GM21737 (cell line): ENCODE data around the gene PTK6.
"Not testable (repeated sequence)": the region's sequence is repeated elsewhere in the genome, so short reads cannot be mapped to it uniquely, and the experiment has no call there.

ENCODE experiments used
- ATAC-seq: cut with Tn5 transposase; IDR thresholded peaks from one replicate; pipeline ENCODE4 v1.9.1; 2021; ENCODE audit warnings: mild to moderate bottlenecking, moderate library complexity; ENCODE audit not compliant: unreplicated experiment

Gene PTK6

DNA sequence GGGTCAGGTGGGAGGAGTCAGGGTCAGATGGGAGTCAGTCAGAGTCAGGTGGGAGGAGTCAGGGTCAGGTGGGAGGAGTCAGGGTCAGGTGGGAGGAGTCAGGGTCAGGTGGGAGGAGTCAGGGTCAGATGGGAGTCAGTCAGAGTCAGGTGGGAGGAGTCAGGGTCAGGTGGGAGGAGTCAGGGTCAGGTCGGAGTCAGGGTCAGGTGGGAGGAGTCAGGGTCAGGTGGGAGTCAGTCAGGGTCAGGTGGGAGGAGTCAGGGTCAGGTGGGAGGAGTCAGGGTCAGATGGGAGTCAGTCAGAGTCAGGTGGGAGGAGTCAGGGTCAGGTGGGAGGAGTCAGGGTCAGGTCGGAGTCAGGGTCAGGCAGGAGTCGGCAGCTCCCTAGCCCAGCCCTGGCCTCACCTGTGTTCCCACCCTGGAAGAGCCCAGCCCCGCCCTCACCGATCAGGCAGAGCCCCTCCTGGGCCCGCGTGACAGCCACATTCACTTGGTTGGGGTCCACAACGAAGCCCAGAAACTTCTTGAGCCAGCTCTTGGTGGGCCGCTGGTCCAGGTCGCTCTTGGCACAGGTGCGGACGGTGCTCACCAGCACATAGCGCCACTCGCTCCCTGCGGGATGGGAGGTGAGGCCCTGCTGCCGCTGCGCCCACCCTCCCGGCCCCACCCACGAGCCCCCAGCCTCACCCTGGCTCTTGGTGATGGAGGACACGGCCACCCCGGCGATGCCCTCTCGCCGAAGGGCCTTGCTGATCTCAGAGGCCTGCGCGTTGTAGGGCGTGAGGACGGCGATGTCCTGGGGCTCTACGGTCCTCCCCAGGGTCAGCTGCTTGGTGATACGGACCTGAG, 22.5 kb upstream of the PTK6 start:
- ATAC-seq = not testable (repeated sequence)

DNA sequence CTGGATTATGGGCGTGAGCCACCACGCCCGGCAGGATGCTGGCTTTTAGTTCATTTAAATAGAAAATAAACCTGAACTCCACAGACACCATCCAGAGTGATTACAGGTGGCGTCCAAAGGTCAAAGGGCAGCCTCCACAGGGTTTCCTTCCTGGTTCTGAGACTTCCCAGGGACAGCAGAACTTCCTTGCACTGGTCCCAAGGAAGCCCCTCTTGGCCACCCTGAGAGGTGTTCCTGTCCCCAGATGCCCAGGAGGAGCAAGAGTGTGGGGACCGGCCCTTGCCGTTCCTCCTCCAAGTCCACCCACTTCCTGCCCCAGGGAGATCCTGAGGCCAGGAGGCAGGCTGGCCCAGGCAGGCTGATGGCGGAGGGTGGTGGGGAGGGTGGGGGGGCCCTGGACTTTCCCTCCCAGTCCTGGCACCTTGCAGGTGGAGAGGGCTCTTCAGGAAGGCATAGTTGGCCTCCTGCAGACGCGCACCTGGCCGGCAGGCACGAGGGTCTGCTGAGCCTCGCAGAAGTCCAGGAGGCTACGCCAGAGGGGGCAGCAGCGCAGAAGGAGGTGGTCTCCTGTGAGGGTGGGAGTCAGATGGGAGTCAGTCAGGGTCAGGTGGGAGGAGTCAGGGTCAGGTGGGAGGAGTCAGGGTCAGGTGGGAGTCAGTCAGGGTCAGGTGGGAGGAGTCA, 21.8 kb upstream of the PTK6 start:
- ATAC-seq = no peak

DNA sequence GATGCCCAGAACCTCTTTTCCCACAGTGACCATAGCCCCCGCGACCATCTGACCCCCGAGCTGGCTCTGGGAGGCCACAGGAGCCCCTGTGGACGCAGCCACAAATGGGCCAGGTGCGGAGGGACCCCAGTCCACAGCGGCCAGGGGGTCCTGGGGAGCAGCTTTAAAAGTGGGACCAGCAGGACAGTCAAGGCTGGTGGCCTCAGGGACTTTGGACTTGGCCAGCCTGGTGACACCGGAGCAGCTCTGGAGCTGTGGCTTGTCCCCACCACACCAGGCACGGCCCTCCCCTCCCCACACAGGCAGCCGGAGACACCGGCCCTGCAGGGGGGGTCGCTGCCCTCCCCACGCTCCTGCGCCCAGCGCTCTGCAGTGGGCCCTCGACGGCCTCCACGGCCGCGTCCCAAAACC, 20.3 kb upstream of the PTK6 start:
- ATAC-seq = no peak

DNA sequence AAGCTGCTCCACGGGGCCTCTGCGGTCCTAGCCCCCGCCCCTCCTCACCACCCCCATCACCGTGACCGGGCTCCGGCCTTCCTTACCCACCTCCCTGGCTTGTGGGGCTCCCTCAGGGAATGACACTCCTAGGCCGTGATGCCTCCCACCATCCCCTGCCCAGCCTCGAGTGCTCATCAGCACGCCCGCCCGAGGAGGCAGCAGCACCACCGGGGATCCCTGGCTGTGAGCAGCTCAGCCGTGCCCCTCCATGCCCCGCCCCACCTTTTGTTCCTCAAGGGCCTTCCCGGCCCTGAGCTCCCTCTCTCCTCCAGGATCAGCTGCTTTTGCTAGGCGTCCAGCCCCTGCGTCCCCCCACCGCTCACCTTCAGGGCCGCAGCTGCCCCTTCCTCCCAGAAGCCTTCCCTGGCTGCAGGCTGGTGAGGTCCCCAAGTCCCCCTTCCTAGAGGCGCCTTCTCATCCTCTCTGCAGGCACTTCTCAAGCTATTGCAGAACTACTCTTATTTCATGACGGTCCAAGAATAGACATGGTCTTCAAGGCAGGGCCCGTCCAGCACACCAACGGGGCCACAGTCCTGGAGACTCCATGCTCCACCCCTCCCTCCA, 19.8 kb upstream of the PTK6 start:
- ATAC-seq = no peak

DNA sequence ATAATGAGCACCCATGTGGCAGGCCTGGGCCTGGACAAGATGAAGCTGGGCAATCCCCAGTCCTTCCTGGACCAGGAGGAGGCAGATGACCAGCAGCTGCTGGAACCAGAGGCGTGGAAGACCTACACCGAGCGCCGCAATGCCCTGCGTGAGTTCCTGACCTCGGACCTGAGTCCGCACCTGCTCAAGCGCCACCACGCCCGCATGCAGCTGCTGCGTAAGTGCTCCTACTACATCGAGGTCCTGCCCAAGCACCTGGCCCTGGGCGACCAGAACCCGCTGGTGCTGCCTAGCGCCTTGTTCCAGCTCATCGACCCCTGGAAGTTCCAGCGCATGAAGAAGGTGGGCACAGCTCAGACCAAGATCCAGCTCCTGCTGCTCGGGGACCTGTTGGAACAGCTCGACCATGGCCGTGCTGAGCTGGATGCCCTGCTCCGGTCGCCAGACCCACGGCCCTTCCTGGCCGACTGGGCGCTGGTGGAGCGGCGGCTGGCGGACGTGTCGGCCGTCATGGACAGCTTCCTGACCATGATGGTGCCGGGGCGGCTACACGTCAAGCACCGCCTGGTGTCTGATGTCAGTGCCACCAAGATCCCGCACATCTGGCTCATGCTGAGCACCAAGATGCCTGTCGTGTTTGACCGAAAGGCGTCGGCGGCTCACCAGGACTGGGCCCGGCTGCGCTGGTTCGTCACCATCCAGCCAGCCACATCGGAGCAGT, 18.6 kb upstream of the PTK6 start:
- no peak for ATAC-seq

DNA sequence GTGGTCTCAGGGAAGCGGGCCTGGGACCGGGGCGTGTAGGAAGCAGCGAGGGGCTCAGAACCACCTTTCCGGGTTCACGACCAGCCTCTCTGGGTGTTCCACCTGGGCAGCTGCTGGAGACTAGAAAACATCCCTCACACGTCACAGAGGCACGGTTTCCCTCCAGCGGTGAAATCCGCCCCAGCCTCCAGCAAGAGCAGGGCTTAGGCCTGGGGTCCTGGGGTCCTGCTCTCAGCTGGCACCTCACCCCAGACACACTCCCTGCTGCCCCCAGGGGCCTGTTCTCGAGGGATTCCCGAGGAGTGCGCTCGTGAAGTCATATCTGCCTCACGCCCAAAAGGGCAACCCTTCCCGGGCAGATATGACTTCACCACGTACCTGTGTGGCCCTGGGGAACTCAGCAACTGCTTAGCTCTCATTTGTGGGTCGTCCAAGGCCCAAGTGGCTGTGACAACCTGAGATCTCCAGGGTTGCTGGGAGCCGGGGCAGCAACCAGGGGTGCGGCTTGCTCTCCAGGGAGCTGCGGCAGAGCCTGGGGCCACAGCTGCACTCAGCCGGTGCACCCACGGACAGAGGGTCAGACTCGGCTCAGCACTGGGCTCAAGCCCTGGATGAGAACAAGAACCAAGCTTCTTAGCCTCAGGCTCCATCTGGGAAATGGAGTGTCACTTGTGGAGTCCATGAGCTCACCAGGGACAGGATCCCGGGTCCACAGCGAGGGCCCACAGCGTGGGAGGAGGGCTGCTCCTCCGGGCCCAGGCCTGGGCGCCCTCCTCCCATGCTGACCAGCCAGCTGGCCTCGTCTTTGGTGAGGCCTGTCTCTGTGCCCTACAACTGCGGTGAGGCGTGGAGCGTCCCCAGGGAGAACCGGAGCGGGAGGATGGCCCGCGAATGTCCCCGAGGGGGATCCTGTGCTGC, 17.4 kb upstream of the PTK6 start:
- ATAC-seq = no peak

DNA sequence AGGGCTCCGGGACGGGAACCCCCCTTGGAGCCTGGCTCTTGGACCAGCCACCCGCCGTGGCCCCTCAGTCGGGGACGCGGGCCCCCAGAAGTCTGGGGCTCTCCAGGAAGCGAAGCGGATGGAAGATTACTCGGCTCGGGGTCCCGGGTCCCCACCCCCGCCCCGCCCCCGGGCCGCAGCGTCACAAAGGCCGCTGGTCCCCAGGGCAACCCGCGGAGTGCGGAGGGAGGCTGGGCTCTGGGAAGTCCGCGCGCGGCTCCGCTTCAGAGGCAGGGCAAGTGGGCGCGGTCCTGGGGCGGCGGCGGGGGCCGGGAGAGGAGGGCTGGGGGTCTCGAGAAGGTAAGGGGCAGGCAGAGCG, 16.7 kb upstream of the PTK6 start, which contains the start of gene FNDC11:
FNDC11 (plus strand) TSS at position 227 of the 358 bp plus-strand sequence. CDS start 1,505 bp downstream, outside the sequence.
- ATAC-seq = peak; percentile 20

DNA sequence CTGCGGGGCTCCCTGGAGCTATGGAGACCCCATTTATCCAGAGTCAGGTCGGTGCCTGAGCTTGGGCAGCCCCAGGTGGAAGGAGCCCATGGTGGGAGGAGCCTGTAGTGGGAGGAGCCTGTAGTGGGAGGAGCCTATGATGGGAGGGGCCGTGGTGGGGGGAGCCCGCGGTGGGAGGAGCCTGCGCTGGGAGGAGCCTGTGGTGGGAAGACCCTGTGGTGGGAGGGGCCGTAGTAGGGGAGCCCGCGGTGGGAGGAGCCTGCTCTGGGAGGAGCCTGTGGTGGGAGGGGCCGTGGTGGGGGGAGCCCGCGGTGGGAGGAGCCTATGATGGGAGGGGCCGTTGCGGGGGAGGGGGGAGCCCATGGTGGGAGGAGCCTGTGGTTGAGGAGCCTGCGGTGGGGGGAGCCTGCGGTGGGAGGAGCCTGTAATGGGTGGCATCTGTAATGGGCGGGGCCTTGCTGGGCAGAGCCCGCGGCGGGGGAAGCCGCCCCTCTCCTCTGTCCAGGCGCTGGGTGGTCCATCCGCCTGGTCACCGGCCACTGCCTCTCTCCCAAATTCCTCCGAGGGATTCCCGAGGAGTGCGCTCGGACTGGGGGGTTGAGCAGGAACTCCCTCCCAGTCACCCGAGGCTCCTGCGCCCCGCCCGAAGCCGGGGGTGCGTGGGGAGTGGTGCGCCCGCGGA, 16.2 kb upstream of the PTK6 start:
- peak; percentile 41 for ATAC-seq

DNA sequence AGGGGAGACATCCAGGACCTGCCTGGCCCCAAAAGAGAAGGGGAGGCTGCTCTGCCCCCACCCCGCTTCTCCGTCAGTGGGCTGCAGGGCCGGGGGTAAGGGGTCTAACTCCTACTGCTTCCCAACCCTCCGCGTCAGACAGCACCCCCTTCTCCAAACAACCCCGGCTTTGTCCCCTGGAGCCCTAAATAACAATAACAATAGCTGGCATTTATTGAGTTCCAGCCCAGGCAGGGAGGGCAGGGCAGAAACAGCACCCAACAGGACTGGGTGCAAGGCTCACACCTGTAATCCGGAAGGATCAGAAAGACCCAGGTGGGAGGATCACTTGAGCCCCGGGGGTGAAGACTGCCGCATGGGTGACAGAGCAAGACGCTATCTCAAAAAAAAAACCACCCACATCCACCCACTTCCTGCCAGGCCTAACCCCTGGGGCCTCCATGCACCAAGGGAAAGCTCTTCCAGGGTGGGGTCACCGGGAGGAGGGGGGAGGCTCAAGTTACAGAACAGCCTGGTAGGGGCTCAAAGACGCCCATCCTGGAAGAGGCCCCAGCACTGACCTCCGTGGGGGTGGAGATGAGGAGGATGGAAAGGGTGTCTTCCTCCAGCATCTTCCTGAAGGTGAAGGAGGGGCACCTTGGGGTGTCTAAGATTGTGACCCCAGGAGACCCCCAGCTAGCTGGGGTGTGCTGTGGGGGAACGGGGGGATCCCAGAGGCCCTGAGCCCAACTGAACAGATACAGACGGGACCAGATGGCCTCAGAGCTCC, 15.5 kb upstream of the PTK6 start:
- ATAC-seq = peak; percentile 21

DNA sequence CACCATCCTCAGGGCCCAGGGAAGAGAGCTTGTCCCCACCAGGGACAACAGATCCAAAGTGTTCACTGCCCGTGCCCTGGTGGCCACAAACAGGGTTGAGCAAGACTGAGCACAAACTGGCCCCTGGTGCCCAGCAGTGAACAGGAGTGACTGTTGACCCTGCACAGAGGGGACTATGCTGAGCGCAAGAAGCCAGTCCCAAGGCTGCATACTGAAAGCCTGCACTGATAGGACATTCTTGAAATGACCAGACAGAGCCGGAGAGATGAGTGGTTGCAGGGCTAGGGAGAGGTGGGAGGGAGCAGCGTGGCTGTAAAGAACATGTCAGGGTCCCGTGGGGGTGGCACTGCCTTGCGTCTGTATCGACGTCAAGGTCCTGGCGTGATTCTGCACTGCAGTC, 13.9 kb upstream of the PTK6 start:
- ATAC-seq = no peak

DNA sequence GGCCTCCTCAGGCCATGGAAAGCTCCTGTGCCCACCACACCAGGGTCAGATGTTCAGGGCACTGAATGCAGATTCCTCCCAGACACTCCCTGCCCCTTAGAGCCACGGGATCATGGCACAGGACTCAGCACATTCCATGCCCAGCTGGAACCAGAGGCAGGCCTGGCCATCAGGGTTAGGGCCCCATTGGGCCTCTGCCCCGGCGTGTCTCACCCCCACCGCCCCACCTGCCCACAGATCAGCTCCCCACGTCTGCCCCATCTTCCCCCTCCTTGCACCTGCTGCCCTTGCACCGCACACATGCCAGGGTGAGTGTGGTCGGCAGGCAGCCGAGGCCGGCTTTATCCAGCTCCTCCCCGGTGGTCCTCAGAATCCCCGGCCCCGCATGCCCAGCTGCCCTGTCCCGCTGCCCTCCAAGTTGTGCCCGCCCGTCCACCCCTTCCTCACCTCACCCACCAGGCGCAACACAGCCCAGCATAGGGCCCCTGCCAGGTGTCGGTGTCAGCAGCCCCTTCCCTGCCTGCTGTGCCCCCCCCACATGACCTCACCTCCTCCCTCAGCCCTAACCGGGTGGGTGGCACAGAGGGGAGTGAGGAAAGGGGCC, 12.6 kb upstream of the PTK6 start:
- no peak for ATAC-seq

DNA sequence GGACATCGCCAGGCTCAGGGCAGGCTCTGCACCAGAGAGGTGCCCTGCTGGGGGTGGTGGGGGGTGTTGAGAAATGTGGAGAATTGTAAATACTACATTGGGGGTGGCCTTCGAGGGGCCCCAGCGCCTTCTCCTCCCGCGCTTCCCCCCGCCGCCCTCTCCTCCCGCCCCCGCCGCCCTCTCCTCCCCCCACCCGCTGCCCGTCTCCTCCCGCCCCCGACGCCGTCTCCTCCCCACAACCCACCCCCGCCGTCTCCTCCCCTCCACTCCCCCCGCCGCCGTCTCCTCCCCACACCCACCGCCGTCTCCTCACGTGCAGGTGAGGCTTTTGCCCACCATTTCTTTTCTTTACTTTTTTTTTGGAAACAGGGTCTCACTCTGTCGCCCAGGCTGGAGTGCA, 11.8 kb upstream of the PTK6 start:
- ATAC-seq = no peak

DNA sequence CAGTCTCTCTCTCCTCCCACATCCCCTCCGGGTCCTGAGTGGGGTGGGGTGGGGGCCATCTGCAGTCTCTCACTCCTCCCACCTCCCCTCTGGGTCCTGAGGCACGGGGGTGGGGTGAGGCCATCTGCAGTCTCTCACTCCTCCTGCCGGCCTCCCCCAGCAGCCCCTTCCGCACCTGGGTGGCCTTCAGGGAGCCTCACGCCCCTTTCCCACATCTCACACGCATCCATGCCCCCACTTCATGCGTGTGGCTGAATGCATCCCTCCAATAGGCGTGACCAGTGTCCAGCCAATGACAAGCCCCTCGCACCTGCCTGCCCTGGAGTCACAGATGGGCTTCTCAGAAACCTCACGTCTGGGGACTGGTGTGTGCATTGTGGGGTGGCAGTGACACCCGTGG, 11.4 kb upstream of the PTK6 start:
- ATAC-seq = no peak

DNA sequence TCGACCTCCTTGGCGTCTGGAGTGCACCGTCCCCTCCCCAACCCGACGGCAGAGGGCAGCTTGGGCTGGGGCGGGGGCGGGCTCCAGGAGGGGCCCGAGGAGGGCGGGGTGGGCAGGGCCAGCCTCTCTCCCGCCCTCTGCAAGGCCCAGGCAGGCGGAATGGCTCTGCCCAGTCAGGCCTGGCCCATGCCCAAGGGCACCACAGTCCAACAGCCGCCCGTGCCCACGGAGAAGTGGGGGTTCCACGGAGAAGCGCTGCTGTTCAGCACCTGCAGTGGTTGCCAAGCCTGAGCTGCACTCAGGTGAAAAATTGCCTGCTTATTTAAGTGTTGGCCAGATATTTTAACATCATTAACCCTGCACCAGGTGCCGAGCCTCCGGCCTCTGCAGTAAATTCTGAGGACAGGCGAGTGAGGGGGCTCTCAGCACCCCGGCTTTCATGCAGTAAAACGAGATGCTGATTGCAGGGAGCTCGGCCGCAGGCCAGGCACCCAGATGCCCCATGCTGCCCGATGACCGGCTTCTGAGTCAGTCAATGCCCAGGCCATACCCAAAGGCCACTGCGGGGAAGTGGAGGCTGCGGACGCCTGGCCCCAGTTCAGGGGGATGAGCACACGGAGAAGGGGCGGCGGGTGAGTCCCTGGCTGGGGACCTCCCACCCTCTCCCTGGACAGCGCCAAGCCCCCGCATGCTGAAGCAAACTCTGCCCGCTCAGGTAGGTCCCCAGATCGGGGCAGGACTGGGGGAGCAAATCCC, 10.7 kb upstream of the PTK6 start, which contains the start of gene SRMS:
SRMS (minus strand) TSS at position 25 of the 756 bp plus-strand sequence. CDS start 286 bp downstream, outside the sequence.
- ATAC-seq = no peak

DNA sequence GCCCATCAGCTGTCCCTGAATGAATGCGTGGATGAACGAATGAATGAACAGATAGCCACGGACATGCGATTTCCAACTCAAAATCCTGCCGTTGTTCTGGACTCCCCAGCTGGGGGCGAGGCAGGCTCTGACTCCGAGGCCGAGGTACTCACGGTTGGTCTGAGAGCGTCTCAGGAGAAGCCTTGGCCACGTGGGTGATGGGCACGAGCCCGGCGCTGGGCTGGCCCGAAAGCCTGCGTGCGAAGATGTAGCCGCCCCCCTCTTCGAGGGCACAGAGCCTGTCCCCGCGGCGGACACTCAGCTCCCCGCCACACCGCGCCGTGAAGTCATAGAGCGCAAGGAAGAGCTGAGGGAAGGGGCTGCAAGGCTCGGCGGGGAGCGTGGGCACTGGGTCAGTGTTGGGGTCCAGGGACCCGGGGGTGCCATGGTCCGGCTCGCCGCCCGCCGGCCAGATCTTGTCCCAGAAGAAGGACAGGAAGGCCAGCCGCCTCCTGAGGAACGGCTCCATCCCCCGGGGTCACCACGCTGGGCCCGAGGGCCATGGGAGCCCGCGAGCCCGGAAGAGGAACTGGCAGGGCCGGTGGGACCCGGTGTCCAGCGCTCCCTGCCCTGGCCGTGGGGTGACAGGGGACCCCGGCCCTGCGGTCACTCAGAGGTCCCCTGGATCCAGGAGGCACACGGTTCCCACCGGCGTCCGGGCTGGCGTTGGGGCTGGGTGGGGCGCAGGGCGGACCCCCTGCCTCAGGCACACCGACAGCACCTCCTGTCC, 10.0 kb upstream of the PTK6 start:
- no peak for ATAC-seq

DNA sequence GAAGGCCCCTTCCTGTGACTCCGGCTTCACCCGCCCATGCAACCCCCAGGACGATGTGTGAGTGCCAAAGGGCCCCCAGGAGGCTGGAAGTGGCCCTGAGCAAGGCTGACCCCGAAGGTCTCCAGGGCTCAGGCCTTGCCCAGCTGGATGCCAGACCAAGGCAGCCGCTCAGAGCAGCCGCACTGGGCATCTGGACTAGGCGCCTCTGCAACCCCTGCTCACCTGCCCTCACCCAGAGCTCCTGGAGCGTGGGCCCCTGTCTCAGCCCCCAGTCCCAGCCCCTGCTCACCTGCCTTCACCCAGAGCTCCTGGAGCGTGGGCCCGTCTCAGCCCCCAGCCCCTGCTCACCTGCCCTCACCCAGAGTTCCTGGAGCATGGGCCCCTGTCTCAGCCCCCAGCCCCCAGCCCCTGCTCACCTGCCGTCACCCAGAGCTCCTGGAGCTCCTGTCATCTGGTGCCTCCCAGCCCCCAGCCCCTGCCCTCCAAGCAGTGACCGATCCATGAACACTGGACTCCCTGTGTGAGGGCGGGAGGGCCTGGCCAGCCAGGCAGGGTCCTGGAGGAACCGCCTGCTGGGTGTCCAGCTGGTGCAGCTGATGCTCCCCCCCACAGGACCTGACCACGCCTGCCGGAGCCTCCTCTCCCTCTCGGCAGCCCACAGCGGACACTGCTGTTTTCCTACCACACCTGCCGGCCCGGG, 9.2 kb upstream of the PTK6 start:
- ATAC-seq = no peak
